Activated CD8-positive, alpha-beta memory T cell treated with anti-CD3 and anti-CD28 coated beads for 4 hours (primary cell): ENCODE measurements around the gene NUBP2.

Experiments
- DNase-seq, 2 donors: peaks; one replicate each; pipeline ENCODE4 v3.0.0-alpha.2; 2020; ENCODE audit warnings: low read depth in 2 of 2

NUBP2 gene

GRCh38 chr16:1826691-1827573 is 44.2 kb downstream of the NUBP2 start, which contains the start of the genes FAHD1 and HAGH:
FAHD1 (plus strand) TSS chr16:1827206; CDS start chr16:1827239, 33 bp downstream.
HAGH (minus strand) TSS chr16:1826825; CDS start chr16:1826787, 38 bp downstream.
- DNase-seq: peak; percentile 75 to 76

GRCh38 chr16:1828645-1829410 is 46.1 kb downstream of the NUBP2 start:
- DNase-seq: no peak

GRCh38 chr16:1830213-1830612 is 47.5 kb downstream of the NUBP2 start:
- DNase-seq: no peak

- DNase-seq: no peak
These were observed 48.7 kb downstream of the NUBP2 start for GRCh38 chr16:1831186-1832075.

- DNase-seq: no peak
These were observed 50.2 kb downstream of the NUBP2 start for GRCh38 chr16:1832838-1833454.

- DNase-seq: no peak
These were observed 51.3 kb downstream of the NUBP2 start for GRCh38 chr16:1834096-1834495.
